GM23338 (cell line): ENCODE measurements around the gene SLC26A6.

Experiments used
- CREB1 ChIP-seq: fragments of 250-450 bp; sonication (Bioruptor Pico); IDR thresholded peaks from 2 replicates; pipeline ENCODE4 v1.5.0; 2020; ENCODE audit warnings: low read depth, mild to moderate bottlenecking, moderate library complexity
- CTCF ChIP-seq, 2 experiments: fragments of 200-600 bp in 1 of 2; sonication (generic) in 1 of 2; conservative IDR thresholded peaks; 2 replicates each; pipeline versions ENCODE4 v1.5.1 to v1.6.1; 2016 to 2017; ENCODE audit warnings: antibody characterized with exemption in 2 of 2, low read depth in 2 of 2, mild to moderate bottlenecking in 2 of 2, moderate library complexity in 1 of 2
- POLR2AphosphoS5 ChIP-seq: IDR thresholded peaks from 2 replicates; pipeline ENCODE4 v1.6.1; 2016; ENCODE audit warnings: antibody characterized with exemption, low read depth
- REST ChIP-seq: IDR thresholded peaks from one replicate; pipeline ENCODE4 v1.6.1; 2018; ENCODE audit warnings: antibody characterized with exemption; ENCODE audit not compliant: unreplicated experiment
- ZNF114 ChIP-seq: fragments of 250-450 bp; sonication (Bioruptor Pico); IDR thresholded peaks from 2 replicates; pipeline ENCODE4 v1.5.0; 2020; ENCODE audit warnings: mild to moderate bottlenecking, moderate library complexity

- no peak for TF ChIP-seq CTCF (conservative IDR thresholded peaks at IDR 0.05; ENCODE audit: low read depth in 2 of 2)
- TF ChIP-seq POLR2AphosphoS5: no peak
- no peak for TF ChIP-seq CREB1 (CRISPR knock-in tag)
- TF ChIP-seq REST: no peak
- no peak for TF ChIP-seq ZNF114 (CRISPR knock-in tag)
These were observed 25.6 kb upstream of the SLC26A6 start for GRCh38 chr3:48660800-48661400.
